ENCODE data around the gene ASPRV1.

The ASPRV1 gene

DNA sequence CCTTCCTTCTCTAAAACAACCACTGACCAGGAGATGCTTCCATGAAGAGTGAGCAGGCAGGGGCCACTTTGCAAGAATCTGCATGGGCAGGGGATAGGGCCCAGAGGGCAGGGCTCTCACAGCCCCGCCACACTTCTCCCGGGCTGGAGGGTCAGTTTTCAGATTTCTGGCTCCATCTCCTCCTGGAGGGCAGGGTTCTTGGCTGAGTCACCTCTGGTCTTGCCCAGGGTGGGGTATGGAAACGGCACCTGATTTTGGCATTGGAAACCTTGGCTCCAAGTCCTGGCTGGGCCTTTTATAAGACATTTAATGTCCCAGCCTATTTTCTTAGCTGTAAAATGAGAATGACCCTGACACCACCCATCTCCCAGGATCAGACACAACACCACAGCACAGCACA, 27.6 kb upstream of the ASPRV1 start:
- no peak for DNase-seq (ENCODE audit: low read depth in 2 of 2)

GRCh38 chr2:69988086-69988635, 26.7 kb upstream of the ASPRV1 start:
- DNase-seq (ENCODE audit: low read depth in 2 of 2) = no peak

DNA sequence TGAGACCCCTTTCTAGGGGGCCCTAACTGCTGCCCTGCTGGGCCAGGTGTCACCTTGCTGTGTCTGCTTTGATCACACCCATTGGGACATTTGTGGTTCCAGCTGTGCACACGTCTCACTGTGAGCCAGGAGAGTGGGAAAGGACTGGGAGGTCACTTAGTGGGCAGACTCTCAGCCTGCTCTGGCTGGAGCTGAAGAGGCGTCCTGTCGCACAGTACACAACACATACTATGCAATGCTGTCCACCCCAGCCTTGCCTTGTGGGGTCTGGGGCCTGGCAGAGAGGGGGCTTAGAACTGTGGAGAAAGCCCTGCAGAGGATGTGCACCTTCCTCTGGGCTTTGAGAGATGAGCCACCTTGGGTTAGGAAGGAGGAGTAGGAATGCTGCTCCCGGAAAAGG, 25.3 kb upstream of the ASPRV1 start:
- DNase-seq (ENCODE audit: low read depth in 2 of 2) = no peak

- no peak for DNase-seq (ENCODE audit: low read depth in 2 of 2)
Measured at GRCh38 chr2:69985688-69986087, 24.3 kb upstream of the ASPRV1 start.

GRCh38 chr2:69985216-69985615, 23.8 kb upstream of the ASPRV1 start:
- no peak for DNase-seq (ENCODE audit: low read depth in 2 of 2)

GRCh38 chr2:69983392-69983966, 22.0 kb upstream of the ASPRV1 start:
- DNase-seq (ENCODE audit: low read depth in 2 of 2) = no peak

GRCh38 chr2:69979902-69980807, 18.7 kb upstream of the ASPRV1 start:
- no peak for DNase-seq (ENCODE audit: low read depth in 2 of 2)

- DNase-seq (ENCODE audit: low read depth in 2 of 2) = no peak
Measured at GRCh38 chr2:69977906-69978482, 16.6 kb upstream of the ASPRV1 start.

GRCh38 chr2:69977186-69977585, 15.8 kb upstream of the ASPRV1 start:
- DNase-seq (ENCODE audit: low read depth in 2 of 2) = no peak

DNA sequence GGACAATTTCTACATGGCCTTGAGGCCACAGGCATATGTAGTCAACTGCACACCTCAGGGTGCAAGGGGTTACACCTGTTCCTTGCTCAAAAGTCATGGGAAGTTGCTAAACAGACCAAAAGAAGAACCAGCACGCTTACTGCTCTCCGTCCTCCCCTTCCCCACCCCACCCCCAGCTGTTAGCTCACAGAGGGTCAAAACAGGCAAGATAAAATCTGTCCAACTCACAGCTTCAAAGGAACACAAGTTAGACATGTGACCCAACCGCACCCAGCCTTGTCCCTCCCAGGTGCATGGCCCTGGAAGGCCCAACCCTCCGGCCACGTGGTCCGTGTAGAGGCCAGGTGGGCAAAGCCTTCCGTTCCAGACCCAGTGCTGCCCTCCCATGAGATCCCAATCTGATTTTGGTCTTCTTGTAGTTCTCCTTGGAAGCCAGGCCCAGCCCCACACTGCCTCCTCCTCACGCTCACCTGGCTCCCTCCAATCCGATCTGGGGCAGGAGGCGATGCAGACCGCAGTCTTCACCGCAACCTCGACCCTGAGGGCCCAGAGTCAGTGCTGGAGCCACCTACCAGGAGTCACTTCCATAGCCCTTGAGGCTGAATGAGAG, 14.5 kb upstream of the ASPRV1 start:
- DNase-seq (ENCODE audit: low read depth in 2 of 2) = no peak

GRCh38 chr2:69975136-69975852, 13.9 kb upstream of the ASPRV1 start:
- DNase-seq (ENCODE audit: low read depth in 2 of 2) = no peak

- no peak for DNase-seq (ENCODE audit: low read depth in 2 of 2)
Measured at GRCh38 chr2:69973335-69973735, 11.9 kb upstream of the ASPRV1 start.

DNA sequence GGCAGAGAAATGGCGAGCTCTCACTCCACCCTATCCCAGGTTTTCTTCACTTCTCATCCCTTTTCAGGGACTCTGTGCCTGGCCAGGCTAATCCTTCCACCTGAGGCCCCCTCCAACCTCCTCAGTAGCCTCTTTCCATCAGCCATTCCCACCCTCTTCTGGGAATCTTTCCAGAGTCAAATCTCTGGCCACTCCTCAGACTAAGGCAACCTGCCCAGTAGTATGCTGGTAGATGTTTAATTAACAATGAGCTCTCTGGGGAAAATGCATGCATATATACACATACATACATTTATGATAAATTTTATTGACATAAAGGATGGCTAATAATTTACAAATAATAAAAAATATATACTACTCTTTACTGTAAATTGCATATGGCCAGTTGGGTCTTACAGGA, 11.4 kb upstream of the ASPRV1 start:
- no peak for DNase-seq (ENCODE audit: low read depth in 2 of 2)

DNA sequence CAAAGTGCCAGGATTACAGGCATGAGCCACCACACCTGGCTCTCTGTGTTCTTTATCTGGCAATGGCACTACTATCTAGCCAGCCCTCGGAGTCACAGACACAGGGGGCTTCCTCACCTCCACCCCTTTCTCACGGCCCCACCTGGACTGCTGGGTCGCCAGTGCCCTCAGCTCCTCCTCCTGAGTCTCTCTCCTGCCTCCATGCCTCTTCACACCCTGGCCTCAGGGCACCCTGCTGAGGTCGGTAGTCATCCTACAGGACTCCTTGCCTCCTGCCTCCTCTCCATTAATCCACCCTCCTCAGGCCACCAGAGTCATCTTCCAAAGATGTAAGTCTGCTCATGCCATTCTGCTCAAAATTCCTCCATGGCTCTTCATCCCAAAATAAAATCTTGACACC, 8.6 kb upstream of the ASPRV1 start:
- DNase-seq (ENCODE audit: low read depth in 2 of 2) = no peak

- DNase-seq (ENCODE audit: low read depth in 2 of 2) = no peak
Measured at GRCh38 chr2:69969126-69969983, 7.9 kb upstream of the ASPRV1 start.

DNA sequence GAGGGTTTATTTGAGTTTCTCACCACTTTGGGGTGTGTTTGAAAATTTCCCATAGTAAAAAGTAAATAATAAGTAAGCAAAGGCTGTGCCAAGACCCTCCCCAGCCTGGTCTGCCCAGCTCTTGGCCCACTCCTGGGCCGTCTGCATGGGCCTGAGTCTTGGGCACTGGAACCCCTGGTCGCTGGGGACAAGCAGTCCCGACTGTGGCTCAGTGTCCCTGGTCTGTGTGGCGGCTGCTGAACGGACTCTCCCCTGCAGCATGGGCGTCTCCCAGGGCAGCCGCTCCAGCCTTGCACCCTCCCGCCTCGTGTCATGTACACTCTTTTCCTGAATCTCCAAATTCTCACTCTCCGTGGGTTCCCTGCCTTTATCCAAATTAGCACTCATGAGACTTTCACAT, 7.2 kb upstream of the ASPRV1 start:
- no peak for DNase-seq (ENCODE audit: low read depth in 2 of 2)

DNA sequence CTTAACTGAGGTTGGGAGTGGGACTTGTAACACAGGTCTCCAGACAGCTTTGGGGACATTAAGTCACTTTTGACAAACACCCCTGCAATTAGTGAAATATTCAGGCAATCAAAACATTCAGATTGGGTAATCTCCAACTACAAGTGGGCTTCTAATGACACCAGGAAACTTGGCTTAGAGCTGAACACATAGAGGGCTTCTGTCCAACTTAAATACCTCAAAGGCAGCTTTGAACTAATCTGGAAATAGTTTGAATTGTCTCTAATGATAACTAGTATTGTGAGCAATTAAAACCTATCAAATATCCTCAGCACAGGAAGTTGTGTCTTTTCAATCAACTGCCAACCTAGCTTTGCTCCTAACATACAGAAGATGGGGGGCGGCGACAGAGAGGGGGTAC, 5.1 kb upstream of the ASPRV1 start:
- DNase-seq (ENCODE audit: low read depth in 2 of 2) = no peak

DNA sequence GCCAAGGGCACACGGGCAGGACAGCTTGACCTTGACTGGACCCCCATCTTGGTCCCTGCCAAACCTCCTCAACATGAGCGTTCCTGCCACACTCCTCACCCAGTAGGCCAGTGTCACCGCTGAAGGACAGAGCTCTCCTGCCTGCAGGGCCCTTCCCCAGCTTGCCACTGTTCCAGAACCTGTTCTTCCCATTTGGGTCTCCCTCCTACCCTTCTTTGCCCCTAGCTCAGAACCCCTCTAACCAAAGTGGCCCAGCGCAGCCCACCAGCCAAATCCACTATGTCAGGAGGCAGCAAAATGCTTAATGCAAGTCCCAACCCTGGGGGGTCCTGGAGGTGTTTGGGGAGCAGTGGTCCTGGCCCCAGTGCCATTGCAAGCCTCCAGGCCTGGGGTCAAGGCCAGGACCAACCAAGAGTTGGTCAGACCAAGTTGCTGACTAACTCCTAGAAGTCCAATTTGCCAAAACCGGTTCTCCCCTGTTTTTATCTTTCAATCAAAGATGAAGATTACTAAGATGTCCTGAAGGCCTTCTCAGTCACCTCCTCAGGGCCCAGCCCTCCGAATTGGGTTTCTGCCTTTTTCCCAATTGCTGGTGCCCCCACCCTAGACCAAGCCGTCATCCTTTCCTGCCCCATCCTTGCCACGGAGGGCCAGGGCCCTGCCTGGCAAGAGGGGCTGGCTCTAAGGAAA, 4.5 kb upstream of the ASPRV1 start:
- no peak for DNase-seq (ENCODE audit: low read depth in 2 of 2)

- DNase-seq (ENCODE audit: low read depth in 2 of 2) = no peak
Measured at GRCh38 chr2:69964353-69964841, 3.0 kb upstream of the ASPRV1 start.
